H1 (cell line): Measurements from ENCODE around the gene STXBP5L. TPM values are rescaled to one million over a fixed set of nuclear protein-coding genes. Genes with fewer than 3 reads are reported as not detected.

Source experiments
- CTCF ChIA-PET: fragments of 300-600 bp; sonication (Branson Sonifier 250); formaldehyde crosslinking; loops from one replicate; lab custom pipeline; 2021; ENCODE audit not compliant: partially characterized antibody; lab: Charles Lee
- POLR2A ChIA-PET: fragments of 300-600 bp; sonication (Branson Sonifier 250); formaldehyde crosslinking; loops from one replicate; lab custom pipeline; 2021; ENCODE audit warnings: inconsistent platforms; ENCODE audit not compliant: partially characterized antibody; lab: Charles Lee
- DNase-seq, 2 experiments: peaks; one replicate each; pipeline versions ENCODE4 v3.0.0 to v3.0.0-alpha.2; 2010 to 2022; ENCODE audit warnings: low spot score in 2 of 2, low read depth in 1 of 2, mixed read lengths in 1 of 2
- FAIRE-seq: peaks from 2 replicates; lab custom pipeline; 2011; peaks lifted over from hg19 to GRCh38; lab: Jason Lieb, UNC
- H2AFZ ChIP-seq: 2 replicates; pipeline ENCODE4 v1.8.1; 2012; ENCODE audit warnings: low read length, inconsistent platforms
- H2AK5ac ChIP-seq: 2 replicates; pipeline ENCODE4 v1.6.1; 2013; ENCODE audit warnings: low read depth, low read length
- H2BK120ac ChIP-seq: replicated peaks from 2 replicates; pipeline ENCODE3; 2013; ENCODE audit warnings: low read depth, low read length, inconsistent platforms
- H2BK12ac ChIP-seq: 2 replicates; pipeline ENCODE4 v1.6.1; 2013; ENCODE audit warnings: low read depth, low read length
- H2BK15ac ChIP-seq: 2 replicates; pipeline ENCODE4 v1.6.1; 2013; ENCODE audit warnings: low read length
- H2BK20ac ChIP-seq: 2 replicates; pipeline ENCODE4 v1.6.1; 2013; ENCODE audit warnings: low read length
- H2BK5ac ChIP-seq: 2 replicates; pipeline ENCODE4 v1.6.1; 2013; ENCODE audit warnings: low read depth, low read length
- H3K14ac ChIP-seq: 2 replicates; pipeline ENCODE4 v1.6.1; 2013; ENCODE audit warnings: inconsistent platforms; ENCODE audit not compliant: insufficient read length
- H3K18ac ChIP-seq: 2 replicates; pipeline ENCODE4 v1.6.1; 2013; ENCODE audit warnings: low read length; ENCODE audit errors: extremely low read depth
- H3K23ac ChIP-seq: 2 replicates; pipeline ENCODE4 v1.6.1; 2013; ENCODE audit warnings: inconsistent platforms; ENCODE audit not compliant: insufficient read length
- H3K23me2 ChIP-seq: 2 replicates; pipeline ENCODE4 v1.6.1; 2013; ENCODE audit warnings: low read depth, low read length
- H3K27ac ChIP-seq: 2 replicates; pipeline ENCODE4 v1.6.1; 2011; ENCODE audit warnings: low read depth, low read length, inconsistent platforms
- H3K27me3 ChIP-seq, 4 experiments: replicated peaks in 1 of 4; 1 replicate in 1 of 4; 2 replicates in 3 of 4; pipeline versions ENCODE4 v1.6.1 to v1.8.1; 2011 to 2013; ENCODE audit warnings: low read length in 3 of 4, mild to moderate bottlenecking in 3 of 4, inconsistent platforms in 2 of 4, mixed read lengths in 2 of 4, moderate library complexity in 1 of 4; ENCODE audit not compliant: control insufficient read depth in 3 of 4, insufficient read depth in 3 of 4; ENCODE audit errors: extremely low read depth in 1 of 4
- H3K36me3 ChIP-seq, 4 experiments: 2 replicates each; pipeline versions ENCODE4 v1.6.1 to v1.8.1; 2011 to 2013; ENCODE audit warnings: mild to moderate bottlenecking in 4 of 4, low read length in 3 of 4, moderate library complexity in 2 of 4, control low read depth in 1 of 4, inconsistent platforms in 1 of 4; ENCODE audit not compliant: insufficient read depth in 4 of 4, control insufficient read depth in 2 of 4
- H3K4ac ChIP-seq: replicated peaks from 2 replicates; pipeline ENCODE3; 2013; ENCODE audit warnings: low read length, low read depth, mixed read lengths, inconsistent platforms; ENCODE audit not compliant: insufficient read length
- H3K4me1 ChIP-seq, 4 experiments: replicated peaks in 1 of 4; 1 replicate in 1 of 4; 2 replicates in 3 of 4; pipeline versions ENCODE4 v1.6.1 to v1.8.1; 2011 to 2013; ENCODE audit warnings: low read length in 3 of 4, inconsistent platforms in 2 of 4, mixed read lengths in 1 of 4; ENCODE audit not compliant: insufficient read depth in 4 of 4, control insufficient read depth in 3 of 4
- H3K4me2 ChIP-seq, 2 experiments: 2 replicates each; pipeline versions ENCODE4 v1.6.1 to v1.8.1; 2011 to 2013; ENCODE audit warnings: low read depth in 2 of 2, low read length in 2 of 2, control low read depth in 1 of 2, inconsistent platforms in 1 of 2, mild to moderate bottlenecking in 1 of 2; ENCODE audit not compliant: insufficient read depth in 1 of 2
- H3K4me3 ChIP-seq, 4 experiments: fragments of 200-600, 300-600 bp in 1 of 4; sonication (generic), shearing (Covaris generic), sonication (Bioruptor Twin) in 1 of 4; 2 replicates each; pipeline versions ENCODE4 v1.5.1 to v1.8.1; 2011 to 2016; ENCODE audit warnings: low read length in 4 of 4, low read depth in 3 of 4, control low read depth in 2 of 4, inconsistent platforms in 2 of 4, mild to moderate bottlenecking in 2 of 4, mixed read lengths in 1 of 4, moderate library complexity in 1 of 4; ENCODE audit not compliant: insufficient read depth in 2 of 4; ENCODE audit errors: extremely low read depth in 1 of 4
- H3K56ac ChIP-seq: replicated peaks from 2 replicates; pipeline ENCODE3; 2013; ENCODE audit warnings: low read depth, mild to moderate bottlenecking, mixed read lengths, low read length, inconsistent platforms; ENCODE audit not compliant: insufficient read length
- H3K79me1 ChIP-seq: 2 replicates; pipeline ENCODE4 v1.6.1; 2013; ENCODE audit warnings: low read depth, low read length, control low read depth
- H3K79me2 ChIP-seq, 2 experiments: 2 replicates each; pipeline versions ENCODE4 v1.6.1 to v1.8.1; 2012 to 2013; ENCODE audit warnings: low read length in 2 of 2, mild to moderate bottlenecking in 2 of 2, inconsistent platforms in 1 of 2; ENCODE audit not compliant: insufficient read depth in 2 of 2, control insufficient read depth in 1 of 2
- H3K9ac ChIP-seq, 4 experiments: replicated peaks in 1 of 4; 1 replicate in 1 of 4; 2 replicates in 3 of 4; pipeline versions ENCODE4 v1.6.1 to v1.8.1; 2011 to 2013; ENCODE audit warnings: low read depth in 3 of 4, low read length in 3 of 4, control low read depth in 2 of 4, mild to moderate bottlenecking in 2 of 4, moderate library complexity in 2 of 4, inconsistent platforms in 1 of 4; ENCODE audit errors: extremely low read depth in 1 of 4
- H3K9me3 ChIP-seq, 2 experiments: 2 replicates each; pipeline versions ENCODE4 v1.6.1 to v1.8.1; 2012 to 2013; ENCODE audit warnings: mild to moderate bottlenecking in 2 of 2, moderate library complexity in 2 of 2, control low read depth in 1 of 2, inconsistent platforms in 1 of 2, low read depth in 1 of 2, low read length in 1 of 2, mixed read lengths in 1 of 2; ENCODE audit not compliant: insufficient read depth in 2 of 2
- H4K20me1 ChIP-seq, 2 experiments: replicated peaks in 1 of 2; 2 replicates each; pipeline versions ENCODE3 to v1.8.1; 2011 to 2013; ENCODE audit warnings: inconsistent platforms in 2 of 2, low read length in 2 of 2, mild to moderate bottlenecking in 1 of 2; ENCODE audit not compliant: insufficient read depth in 2 of 2, control insufficient read depth in 1 of 2
- H4K5ac ChIP-seq: 2 replicates; pipeline ENCODE4 v1.6.1; 2013; ENCODE audit warnings: low read length, low read depth, mixed read lengths, inconsistent platforms; ENCODE audit not compliant: insufficient read length
- H4K8ac ChIP-seq: 2 replicates; pipeline ENCODE4 v1.8.0; 2013; ENCODE audit warnings: mild to moderate bottlenecking, moderate library complexity, low read length, inconsistent platforms; ENCODE audit not compliant: insufficient read depth; ENCODE audit errors: extremely low read depth
- H4K91ac ChIP-seq: replicated peaks from 2 replicates; pipeline ENCODE3; 2013; ENCODE audit warnings: low read length, mixed read lengths, inconsistent platforms; ENCODE audit not compliant: insufficient read length
- BACH1 ChIP-seq: IDR thresholded peaks from 2 replicates; pipeline ENCODE4 v1.6.1; 2012; ENCODE audit warnings: low read length, improper control_type of control experiment
- BCL11A ChIP-seq, 2 experiments: IDR thresholded peaks; one replicate each; pipeline ENCODE4 v1.6.1; 2011; ENCODE audit warnings: low read depth in 2 of 2, low read length in 2 of 2, mild to moderate bottlenecking in 2 of 2
- CTBP2 ChIP-seq: IDR thresholded peaks from 2 replicates; pipeline ENCODE4 v1.7.0; 2011; ENCODE audit warnings: borderline replicate concordance, mild to moderate bottlenecking, moderate library complexity, mixed read lengths, low read length; ENCODE audit not compliant: insufficient read depth, insufficient read length
- KDM1A ChIP-seq: fragments of 200-600, 300-600 bp; sonication (generic); IDR thresholded peaks from 2 replicates; pipeline ENCODE4 v1.7.1; 2016; ENCODE audit warnings: mild to moderate bottlenecking, low read length, borderline replicate concordance
- PHF8 ChIP-seq: fragments of 200-600 bp; sonication (generic); conservative IDR thresholded peaks from 2 replicates; pipeline ENCODE4 v1.7.1; 2012; ENCODE audit warnings: low read depth, mild to moderate bottlenecking, inconsistent platforms, low read length, moderate library complexity
- RNF2 ChIP-seq: fragments of 200-900, 300-1000 bp; sonication (generic); IDR thresholded peaks from 2 replicates; pipeline ENCODE4 v1.7.1; 2016; ENCODE audit warnings: borderline replicate concordance, low read depth, mild to moderate bottlenecking, antibody characterized with exemption, low read length; ENCODE audit not compliant: poor library complexity, severe bottlenecking; ENCODE audit errors: missing control alignments
- RXRA ChIP-seq: IDR thresholded peaks from 2 replicates; pipeline ENCODE4 v1.6.1; 2011; ENCODE audit warnings: low read depth, mild to moderate bottlenecking, low read length, moderate library complexity; ENCODE audit not compliant: insufficient read depth
- SIX5 ChIP-seq: IDR thresholded peaks from 2 replicates; pipeline ENCODE4 v1.6.1; 2011; ENCODE audit warnings: mild to moderate bottlenecking, low read depth, low read length
- SRF ChIP-seq: IDR thresholded peaks from 2 replicates; pipeline ENCODE4 v1.6.1; 2011; ENCODE audit warnings: mild to moderate bottlenecking, low read depth, low read length, moderate library complexity
- TAF7 ChIP-seq: optimal IDR thresholded peaks from 2 replicates; pipeline ENCODE3; 2011; ENCODE audit warnings: low read depth, mild to moderate bottlenecking, inconsistent platforms, low read length, moderate library complexity, borderline replicate concordance
- USF2 ChIP-seq: IDR thresholded peaks from 2 replicates; pipeline ENCODE4 v1.6.1; 2011; ENCODE audit warnings: low read length, improper control_type of control experiment
- WGBS, 2 experiments: shearing (Covaris generic) in 1 of 2; methylation state at CpG; one replicate each; pipeline versions ENCODE4 v1.1.6 to v1.1.7; 2013 to 2015; ENCODE audit warnings: low lambda C conversion rate in 2 of 2, mixed read lengths in 2 of 2, inconsistent platforms in 1 of 2, low coverage in 1 of 2, missing lambda C conversion rate in 1 of 2; ENCODE audit not compliant: insufficient replicate concordance in 2 of 2, insufficient coverage in 1 of 2, insufficient read length in 1 of 2; ENCODE audit errors: extremely low coverage in 1 of 2, missing lambda C conversion rate in 1 of 2; 5-methylcytosine and 5-hydroxymethylcytosine counted together
- polyA plus RNA-seq, 7 experiments: library from polyadenylated mRNA; depleted of rRNA in 3 of 7; stranded (reverse) in 5 of 7; unstranded in 2 of 7; fragments of >200 nt in 5 of 7; fragments of 200-250 nt in 2 of 7; gene quantifications; 1 replicate in 5 of 7; 2 replicates in 1 of 7; 4 replicates in 1 of 7; pipeline versions ENCODE4 v1.2.1 to v1.2.3, GENCODE V29; 2011 to 2013; ENCODE audit warnings: missing spikeins in 2 of 7, mixed read lengths in 2 of 7
- total RNA-seq: library from RNA; stranded (reverse); fragmentation: NEBNext Ultra II Directional; extraction: Animal tissue kit (Norgen Biotek cat#: 25700); gene quantifications from 2 replicates; pipeline ENCODE4 v1.2.1, GENCODE V29; 2021
- TF ChIP-seq, protein P1 (sequence below): IDR thresholded peaks from 2 replicates; pipeline ENCODE4 v1.6.1; 2012; ENCODE audit warnings: inconsistent platforms

The STXBP5L gene
- total and polyA plus RNA-seq, 2 of the 8 experiments (the other 6 are each of a cell fraction or from before 2014, with no cell fraction given) = 2.0 to 6.0 TPM

DNA sequence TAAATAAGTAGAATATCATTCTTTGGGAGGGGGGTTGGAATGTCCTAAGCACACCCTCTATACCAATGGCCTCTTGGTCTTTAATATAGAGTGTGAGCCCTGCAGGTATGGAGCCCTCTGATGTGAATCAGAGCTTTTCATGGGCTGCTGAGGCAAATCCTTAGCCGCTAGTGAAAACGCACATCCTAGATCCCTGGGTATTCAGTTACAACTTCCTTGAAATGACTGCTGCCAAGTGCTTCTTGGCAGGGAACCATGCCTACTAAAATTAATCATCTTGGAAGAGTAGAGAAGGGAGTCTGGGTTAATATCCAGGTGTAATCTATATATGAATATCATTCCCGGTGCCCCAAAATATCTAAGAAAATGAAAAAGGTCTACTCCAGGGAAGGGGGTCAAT is 528.6 kb downstream of the STXBP5L start:
- Histone ChIP-seq H2AFZ (no peak overlapping the region), H3K4me3 (no peak overlapping the region), H3K4me2 (no peak overlapping the region), H2BK20ac (no peak overlapping the region), H3K9me3 (no peaks in the 10 kb centered on the region), H4K8ac (no peak overlapping the region), H3K27me3 (no peaks in the 10 kb centered on the region), H2BK120ac (no peak overlapping the region), H3K23ac (no peak overlapping the region), H3K56ac (no peak overlapping the region), H2BK5ac (no peak overlapping the region), H3K79me1 (no peaks in the 10 kb centered on the region), H3K36me3 (peaks cover 3 to 34% (median 19%) of the 10 kb centered on the region in 4 experiments), H3K9ac (no peak overlapping the region), H2AK5ac (no peak overlapping the region)
- ChIA-PET CTCF (no interaction called here), POLR2A (no interaction called here)
- DNase-seq = no peak
- WGBS, 2 experiments = 92% methylated on average over 3 of the region's 3 CpGs; no CpG with 5 or more reads in 1 of the 2 experiments
- no peak for FAIRE-seq
- TF ChIP-seq PHF8 (no peak), SRF (no peak), USF2 (no peak), KDM1A (no peak), CTBP2 (no peak), BCL11A (IDR thresholded peaks at IDR 0.05; ENCODE audit: low read depth in 2 of 2, low read length in 2 of 2) (no peak), TAF7 (no peak), RXRA (no peak), RNF2 (no peak), BACH1 (no peak), SIX5 (no peak)
- TF ChIP-seq, protein P1, sequence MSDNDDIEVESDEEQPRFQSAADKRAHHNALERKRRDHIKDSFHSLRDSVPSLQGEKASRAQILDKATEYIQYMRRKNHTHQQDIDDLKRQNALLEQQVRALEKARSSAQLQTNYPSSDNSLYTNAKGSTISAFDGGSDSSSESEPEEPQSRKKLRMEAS = no peak
- TF ChIP-seq, all 59 proteins: peak for 0
- Histone ChIP-seq H3K14ac (no peak overlapping the region), H3K27ac (no peak overlapping the region), H3K23me2 (no peaks in the 10 kb centered on the region), H4K91ac (no peak overlapping the region), H3K79me2 (no peaks in the 10 kb centered on the region), H4K5ac (no peak overlapping the region), H4K20me1 (no peaks in the 10 kb centered on the region), H3K4me1 (no peaks in the 10 kb centered on the region), H3K4ac (no peak overlapping the region), H2BK15ac (no peak overlapping the region), H2BK12ac (no peak overlapping the region), H3K18ac (no peak overlapping the region)
